DMS114 treated with DMSO at 0.1 percent for 48 hours (cell line): ENCODE measurements around the gene PAPOLA.
A peak's percentile ranks its signal among the peaks of the same experiment; 100 is the strongest.
"Not testable (repeated sequence)": the region's sequence is repeated elsewhere in the genome, so short reads cannot be mapped to it uniquely, and the experiment has no call there.

Source experiments
- DNase-seq: peaks from one replicate; lab custom pipeline; 2025; ENCODE audit not compliant: unreplicated experiment; lab: John Stamatoyannopoulos, UW

PAPOLA gene

DNA sequence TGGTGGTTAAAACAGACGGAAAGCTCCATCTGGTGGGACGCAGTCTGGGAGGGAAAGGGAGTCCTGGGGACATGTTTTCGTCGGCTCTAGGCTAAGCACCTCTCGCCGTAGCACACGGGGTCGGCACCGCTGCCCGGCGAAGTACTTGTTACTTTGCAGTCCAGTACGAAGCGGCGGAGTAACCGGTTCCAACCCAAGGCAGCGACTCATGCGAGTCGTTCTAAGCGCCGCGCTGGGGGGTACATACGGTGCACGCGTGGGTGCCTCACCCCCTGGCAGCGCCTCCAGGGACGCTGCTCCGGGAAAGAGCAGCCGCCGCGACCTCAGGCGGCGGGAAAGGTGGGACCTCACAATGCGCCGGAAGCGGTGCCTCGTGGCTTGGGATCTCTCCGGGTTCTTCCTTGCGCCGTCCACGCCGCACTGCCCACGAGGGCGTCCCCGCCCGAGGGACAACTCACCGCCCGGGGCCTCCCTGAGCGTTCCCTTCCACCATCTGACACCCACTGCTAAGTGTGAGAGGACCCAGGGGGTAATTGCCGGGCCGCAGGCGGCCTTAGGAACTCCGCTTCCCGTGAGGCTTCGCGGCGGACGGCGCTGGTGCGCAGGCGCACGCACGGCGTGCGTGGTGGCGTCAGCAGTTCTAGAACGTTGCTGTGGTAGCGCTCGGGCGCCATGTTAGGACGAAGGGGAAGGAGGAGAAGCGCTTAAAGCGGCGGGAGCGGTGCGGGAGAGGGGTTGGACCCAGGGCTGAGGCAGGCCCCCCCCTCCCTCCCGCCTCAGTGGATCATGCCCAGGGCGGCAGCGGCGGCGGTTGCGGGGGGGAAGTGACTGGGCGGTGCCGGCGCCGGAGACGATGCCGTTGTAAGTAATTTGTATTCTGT lies at the start of gene PAPOLA:
PAPOLA (plus strand) TSS at position 643 of the 881 bp plus-strand sequence; CDS start at position 854, 211 bp downstream.
- DNase-seq: peak; percentile 80

DNA sequence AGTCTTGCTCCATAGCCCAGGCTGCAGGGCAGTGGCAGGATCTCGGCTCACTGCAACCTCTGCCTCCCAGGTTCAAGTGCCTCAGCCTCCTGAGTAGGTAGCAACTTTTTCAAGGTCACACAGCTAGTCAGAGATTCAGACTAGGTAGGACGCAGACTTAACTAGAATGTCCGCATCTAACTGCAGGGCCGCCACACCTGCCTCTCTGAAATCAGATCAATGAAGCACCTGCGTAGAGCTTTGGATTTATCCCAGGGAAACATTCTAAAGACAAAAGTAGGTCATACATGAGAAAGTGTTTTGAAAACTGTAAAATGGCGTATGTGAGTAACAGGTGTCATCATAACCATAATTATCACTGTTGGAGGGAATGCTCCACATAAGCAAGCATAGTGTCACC lies 49.5 kb upstream of the PAPOLA start:
- no peak for DNase-seq

DNA sequence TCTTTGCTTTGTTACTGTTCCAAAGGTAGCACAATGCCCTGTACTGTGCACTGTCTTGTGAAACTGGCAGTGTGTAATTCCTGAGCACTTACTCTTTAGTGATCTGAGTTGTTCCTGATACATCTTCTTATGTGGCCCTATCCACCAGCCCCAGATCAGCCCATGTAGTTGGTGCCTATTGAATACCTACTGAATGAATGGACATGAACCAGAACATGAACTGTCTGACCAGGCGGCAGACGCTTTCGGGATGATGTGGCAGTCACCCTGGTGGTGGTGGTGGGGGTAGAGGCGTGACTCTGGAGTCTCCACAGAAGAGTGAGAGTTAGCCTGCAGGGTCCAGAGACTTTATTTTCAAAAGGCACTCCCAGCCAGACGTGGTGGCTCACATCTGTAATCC lies 46.6 kb upstream of the PAPOLA start:
- no peak for DNase-seq

DNA sequence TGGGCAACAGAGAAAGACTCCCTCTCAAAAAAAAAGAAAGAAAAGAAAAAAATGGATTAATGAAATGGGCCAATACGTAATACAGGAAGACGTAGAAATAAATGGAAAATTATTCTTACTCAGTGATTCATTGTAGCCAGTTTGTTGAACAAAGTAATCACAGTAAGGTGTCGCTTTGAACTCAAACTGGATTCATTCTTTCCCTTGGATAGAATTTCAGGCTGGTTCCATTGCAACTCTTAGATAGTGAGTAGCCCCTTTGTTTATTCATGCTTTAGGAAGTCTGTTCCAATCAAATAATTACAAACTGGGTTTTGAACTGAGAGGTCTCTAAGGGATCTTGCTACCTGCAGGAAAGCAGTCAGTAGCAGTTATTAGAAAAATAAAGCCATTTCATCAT lies 42.3 kb upstream of the PAPOLA start:
- no peak for DNase-seq

DNA sequence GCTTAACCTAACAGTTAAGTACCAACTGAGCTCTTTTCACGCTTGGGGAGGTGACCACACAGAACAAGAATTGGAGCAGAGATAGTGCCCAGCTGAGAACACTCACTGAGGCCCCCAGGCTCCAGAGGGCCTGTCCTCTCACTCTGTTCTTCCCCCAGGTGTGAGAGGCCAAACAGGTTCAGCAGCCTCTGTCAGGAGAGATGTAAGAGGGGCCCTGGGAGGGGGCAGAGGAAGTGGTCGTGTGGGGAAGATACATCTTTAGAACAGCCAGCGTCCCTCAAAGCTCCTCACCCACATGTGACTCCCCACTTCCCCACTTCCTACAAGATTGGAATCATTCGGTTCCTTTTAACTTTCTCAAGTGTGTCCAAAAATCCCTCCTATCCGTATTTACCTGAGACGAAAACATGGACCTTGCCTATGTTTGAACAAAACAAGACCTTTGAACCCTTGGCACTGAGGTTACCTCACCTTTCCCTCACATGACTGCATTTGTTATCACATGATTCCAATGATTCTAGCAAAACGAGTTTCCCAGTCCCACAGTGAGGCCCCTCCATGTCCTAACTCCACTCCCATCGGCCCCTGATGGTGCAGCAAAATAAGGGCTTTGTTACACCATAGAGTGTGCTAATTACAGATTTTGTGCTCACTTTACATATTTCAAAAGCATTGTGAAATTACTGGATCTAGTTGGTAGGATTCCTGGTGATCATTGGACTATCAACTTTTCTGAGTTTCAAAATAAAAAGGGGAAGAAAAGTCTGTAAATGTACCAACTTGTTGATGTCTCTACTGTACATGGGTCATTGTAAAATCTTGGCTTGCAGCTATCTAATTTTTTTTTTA lies 40.0 kb upstream of the PAPOLA start:
- no peak for DNase-seq

DNA sequence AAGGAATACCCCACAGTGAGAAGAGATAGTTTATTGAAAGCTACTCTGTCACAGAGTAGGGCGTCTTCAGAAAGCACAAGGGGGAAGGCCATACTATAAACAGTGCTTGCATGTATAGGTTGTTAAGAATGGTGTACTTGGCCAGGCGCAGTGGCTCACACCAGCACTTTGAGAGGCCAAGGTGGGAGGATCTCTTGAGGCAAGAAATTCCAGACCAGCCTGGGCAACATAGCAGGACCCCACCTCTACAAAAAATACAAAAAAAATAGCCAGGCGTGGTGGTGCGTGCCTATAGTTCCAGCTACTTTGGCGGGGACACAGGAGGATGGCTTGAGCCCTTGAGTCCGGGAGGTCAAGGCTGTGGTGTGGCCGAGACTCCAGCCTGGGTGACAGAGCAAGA lies 38.0 kb upstream of the PAPOLA start:
- DNase-seq: no peak

DNA sequence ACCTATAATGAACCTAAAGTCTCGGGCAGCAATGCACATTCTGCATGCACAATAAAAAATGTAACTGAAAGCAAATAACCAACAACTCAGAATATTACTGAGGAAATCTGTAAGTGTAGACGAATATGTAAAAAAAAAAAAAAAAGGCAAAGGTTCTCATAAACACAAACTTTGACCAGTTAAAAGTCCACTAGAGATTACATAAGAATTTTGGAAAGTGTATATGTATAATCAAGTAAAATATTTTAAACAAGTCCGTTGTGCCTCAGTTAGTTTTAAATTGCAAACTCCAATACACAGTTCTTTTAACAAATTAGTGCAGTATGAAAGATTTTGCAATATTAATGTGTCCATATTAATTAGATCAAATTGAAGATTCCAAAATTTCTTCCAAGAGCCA lies 35.3 kb upstream of the PAPOLA start:
- DNase-seq: no peak

DNA sequence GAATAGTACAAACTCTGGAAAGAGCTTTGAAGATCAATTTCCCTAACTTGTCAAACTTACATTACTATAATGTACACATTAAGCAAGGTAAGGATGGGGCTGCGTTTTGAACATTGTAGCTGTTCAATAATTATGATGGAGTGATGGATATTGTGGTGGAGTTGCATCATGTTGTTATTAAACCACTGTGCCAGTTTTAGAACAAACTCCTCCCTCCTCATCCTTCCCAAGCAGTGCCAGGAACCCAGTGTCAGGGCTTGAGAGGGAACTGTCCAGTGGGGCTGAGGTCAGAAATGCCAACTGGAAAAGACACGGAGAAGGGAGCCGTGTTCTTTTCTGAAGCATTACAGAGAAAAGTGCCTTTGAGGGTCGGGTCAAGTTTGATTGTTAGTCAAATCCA lies 31.9 kb upstream of the PAPOLA start:
- DNase-seq: no peak

DNA sequence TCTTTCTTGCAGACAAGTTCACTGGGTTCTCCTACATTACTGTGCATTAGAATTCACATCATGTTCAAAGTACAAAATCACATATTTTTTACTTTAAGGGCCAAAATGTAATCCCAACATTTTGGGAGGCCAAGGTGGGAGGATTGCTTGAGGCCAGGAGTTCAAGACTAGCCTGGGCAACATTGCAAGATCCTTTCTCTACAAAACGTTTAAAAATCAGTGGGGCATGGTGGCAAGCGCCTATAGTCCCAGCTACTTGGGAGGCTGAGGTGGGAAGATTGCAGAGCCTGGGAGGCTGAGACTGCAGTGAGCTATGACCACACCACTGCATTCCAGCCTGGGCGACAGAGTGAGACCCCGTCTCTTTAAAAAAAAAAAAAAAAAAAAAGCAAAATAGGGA lies 31.2 kb upstream of the PAPOLA start:
- not testable (repeated sequence) for DNase-seq

DNA sequence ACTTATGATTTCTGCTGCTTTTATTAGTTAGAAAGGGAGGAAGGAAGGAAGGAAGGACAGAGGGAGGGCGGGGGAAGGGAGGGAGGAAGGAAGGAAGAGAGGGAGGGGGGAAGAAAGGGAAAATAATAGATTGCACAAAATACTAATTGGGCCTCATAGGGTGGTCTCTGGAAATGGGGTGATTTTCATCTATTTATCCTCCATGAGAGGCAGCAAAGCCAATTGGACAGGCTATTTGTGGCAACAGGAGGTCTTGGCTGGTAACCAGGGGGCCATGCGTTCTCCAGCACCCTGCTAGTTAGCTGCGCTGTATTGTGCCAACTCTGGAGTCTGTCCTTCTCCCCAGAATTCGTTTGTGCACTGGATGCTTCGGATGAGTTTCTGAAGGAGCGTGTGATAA lies 24.1 kb upstream of the PAPOLA start:
- no peak for DNase-seq

DNA sequence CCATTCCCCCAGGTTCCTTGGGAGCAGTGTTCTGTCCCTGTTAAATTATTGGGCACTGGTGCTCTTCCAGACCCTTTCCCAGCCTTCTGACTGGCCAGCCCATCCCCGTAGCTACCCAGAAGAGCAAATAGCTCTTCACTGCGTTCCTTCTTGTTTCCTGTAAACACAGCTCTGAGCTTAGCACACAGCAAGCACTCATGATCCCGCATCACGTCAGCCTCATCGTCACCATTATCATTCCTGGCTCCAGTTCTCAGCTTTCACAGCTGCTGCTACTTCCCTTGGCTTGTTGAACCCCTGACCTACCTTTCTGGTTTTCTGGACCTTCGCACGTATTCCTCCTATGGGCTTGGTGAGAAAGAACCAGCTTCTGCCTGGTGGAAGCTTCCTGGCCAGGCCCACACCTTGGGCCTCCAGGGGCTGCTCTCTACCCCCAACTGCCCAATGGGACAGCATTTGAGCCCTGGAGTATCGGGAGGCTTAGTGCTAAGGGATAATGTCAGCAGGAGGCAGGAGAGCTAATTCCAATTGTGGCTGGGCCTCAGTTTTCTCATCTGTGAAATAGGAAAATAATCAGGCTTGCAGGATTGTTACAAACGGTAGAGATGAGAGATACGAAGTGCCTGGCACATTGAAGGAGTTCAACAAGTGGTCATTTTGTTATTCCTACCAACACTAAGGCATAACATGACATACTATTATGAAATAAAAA lies 22.6 kb upstream of the PAPOLA start:
- DNase-seq: no peak

DNA sequence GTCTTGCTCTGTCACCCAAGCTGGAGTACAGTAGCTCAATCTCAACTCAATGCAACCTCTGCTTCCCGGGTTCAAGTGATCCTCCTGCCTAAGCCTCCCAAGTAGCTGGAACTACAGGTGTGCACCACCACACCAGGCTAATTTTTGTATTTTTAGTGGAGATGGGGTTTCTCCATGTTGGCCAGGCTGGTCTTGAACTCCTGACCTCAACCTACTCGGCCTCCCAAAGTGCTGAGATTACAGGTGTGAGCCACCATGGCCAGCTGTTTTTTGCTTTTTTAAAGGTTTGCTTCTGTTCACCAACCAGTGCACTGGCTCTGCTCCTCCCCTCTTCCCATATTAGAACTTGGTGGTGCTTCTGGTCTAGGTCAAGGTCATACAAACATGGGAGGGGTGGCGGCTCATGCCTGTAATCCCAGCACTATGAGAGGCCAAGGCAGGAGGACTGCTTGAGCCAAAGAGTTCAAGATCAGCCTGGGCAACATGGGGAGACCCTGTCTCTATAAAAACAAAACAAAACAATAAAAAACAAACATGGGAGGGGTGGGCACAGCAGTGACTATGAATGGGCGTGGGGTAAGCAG lies 20.4 kb upstream of the PAPOLA start:
- DNase-seq: no peak

DNA sequence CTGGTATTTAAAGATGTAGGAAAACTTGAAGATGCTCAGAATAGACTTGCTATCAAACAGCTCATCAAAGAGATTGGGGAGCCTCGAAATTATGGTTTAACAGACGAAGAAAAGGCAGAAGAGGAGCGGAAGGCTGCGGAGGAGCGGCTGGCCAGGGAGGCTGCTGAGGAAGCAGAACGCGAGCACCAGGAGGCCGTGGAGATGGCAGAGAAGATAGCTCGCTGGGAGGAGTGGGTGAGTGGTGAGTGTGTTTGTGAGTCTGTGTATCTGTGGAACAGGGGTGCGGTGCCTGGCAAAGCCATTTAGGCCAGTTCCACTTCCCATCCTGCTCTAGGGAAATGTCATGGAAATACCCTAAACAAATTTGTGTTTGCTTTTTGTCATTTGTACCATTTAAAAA lies 19.2 kb upstream of the PAPOLA start:
- no peak for DNase-seq

DNA sequence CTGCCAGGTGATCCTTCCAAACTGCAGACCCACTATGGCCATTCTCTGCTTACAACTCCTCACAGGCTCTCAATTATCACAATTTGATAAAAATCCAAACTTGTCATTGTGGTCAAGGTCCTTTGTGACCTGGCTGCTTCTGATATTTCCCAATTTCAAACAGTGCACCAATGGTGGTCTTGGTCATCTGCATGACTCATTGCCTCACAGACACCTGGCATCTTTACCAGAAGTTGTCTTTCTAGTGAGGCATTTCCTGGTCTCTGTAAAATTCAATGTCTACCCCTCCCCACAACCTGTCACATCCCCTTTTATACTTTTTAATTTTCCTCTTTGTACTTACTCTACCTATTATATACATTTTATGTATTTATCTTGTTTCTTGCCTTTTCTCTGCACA lies 17.8 kb upstream of the PAPOLA start:
- DNase-seq: no peak

DNA sequence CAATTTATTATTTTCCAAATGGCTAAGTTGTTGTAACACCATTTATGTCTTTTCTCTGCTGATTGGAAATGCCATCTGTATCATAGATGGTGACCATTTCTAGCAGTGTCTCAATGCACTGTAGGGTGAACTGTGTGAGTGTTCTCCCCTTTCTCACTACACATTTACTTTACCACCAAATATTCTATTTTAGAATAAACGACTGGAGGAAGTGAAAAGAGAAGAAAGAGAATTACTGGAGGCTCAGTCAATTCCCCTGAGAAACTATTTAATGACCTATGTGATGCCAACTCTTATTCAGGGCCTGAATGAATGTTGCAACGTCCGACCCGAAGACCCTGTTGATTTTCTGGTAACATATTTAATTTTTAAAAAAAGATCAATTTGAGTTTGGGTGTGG lies 15.5 kb upstream of the PAPOLA start:
- no peak for DNase-seq

DNA sequence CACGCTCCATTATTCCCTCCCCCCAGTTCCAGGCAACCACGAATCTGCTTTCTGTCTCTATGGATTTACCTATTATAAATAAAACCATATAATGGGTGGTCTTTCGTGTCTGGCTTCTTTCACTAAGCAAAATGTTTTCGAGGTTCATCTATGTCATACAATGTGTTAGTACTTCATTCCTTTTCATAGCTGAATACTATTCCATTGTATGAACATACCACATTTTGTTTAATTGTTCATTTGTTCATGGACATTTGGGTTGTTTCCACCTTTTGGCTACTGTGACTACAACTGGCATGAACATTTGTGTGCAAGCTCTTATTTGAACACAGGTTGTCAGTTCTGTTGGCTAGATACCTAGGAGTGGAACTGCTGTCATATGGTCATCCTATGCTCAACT lies 12.9 kb upstream of the PAPOLA start:
- DNase-seq: no peak

DNA sequence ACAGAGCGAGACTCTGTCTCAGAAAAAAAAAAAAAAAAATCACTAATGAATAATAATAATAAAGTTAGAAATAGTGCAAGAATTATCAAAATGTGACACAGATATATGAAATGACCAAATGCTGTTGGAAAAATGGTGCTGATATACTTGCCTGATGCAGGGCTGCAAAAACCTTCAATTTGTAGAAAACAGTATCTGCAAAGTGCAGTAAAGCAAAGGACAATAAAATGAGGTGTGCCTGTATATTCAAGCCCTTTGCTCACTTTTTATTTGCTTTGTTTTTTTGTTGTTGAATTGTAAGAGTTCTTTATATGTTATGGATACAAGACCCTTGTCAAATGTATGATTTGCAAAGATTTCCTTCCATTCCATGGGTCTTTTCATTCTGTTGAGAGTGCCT lies 9.0 kb upstream of the PAPOLA start:
- no peak for DNase-seq

DNA sequence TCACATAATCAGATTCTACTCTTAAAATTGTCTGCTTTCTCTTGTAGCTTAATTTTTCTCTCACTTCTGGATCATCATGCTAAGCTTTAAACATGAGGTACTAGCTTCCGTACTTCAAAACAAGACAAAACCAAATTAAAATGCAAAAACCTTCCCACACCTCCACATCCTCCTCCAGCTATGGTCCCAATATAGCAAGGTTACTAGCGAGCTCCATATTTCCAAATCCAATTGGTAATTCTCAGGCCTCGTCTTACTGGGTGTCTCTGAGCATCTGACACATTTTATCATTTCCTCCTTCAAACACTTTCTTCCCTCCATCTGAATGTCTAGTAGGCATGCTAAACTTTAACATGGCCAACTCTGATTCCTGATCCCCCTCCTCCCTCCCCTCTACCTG lies 7.9 kb upstream of the PAPOLA start:
- DNase-seq: no peak

DNA sequence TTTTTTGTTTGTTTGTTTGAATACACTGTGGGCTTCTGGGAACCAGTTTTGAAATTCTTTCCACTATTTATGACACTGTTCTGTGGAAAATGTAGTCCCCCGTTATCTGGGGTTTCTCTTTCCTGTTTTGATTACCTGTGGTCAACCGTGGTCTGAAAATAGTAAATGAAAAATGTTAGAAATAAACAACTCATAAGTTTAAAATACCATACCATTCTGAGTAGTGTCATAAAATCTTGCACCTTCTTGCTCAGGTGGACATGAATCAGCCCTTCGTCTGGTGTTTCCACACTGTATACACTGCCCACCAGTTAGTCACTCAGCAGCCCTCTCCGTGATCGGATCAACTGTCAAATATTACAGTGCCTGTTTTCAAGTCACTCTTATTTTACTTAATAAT lies 5.1 kb upstream of the PAPOLA start:
- no peak for DNase-seq

DNA sequence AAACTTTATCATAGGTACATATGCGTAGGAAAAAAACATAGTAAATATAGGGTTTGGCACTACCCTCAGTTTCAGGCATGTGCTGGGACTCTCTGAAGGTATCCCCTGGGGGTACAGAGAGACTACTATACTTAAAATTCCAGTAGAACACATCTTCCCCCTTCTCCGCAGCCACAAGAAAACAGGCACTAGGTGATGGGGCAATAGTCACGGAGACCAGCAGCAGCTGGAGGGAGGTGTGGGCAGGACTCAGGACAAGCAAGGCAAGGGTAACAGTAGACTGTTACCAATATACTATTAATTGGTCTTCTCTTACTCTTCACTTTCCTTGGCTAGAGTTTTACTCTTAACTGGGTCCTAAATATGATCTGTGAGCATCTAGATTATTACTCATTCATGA lies 4.6 kb upstream of the PAPOLA start:
- DNase-seq: no peak

DNA sequence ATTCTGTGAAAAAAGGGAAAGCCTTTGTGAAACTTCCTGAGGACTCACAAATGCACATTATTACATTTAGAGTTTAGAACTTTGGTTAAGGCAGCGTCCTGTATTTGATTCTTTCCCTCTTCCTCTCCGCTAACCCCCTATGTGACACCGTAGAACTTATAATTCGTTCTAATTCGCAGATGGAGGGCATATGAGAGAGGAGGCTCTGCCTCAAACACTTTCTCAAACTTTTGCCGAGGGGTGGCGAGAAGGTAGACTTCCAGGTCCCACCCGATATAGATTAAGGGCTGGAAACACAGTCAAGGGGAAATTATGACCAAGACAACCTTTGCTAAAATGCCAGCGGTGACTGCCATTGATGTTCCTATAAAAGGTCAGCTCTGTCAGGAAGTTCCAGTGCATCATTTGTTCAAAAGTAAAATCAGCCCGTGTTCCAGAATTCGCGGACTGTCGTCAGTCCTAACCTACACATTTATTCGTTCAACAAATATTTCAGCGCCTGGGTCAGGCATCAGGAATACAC lies 904 bp upstream of the PAPOLA start:
- no peak for DNase-seq
